Upper lobe of left lung (tissue), 4 donors: ENCODE measurements around the gene NFAT5.

Source experiments
- CTCF ChIP-seq, 6 experiments: fragments of 450-650 bp in 4 of 6; fragments of 200-600 bp in 2 of 6; sonication (generic) in 2 of 6; IDR thresholded peaks; one replicate each; pipeline ENCODE4 v1.5.1; 2016 to 2019; ENCODE audit warnings: antibody characterized with exemption in 6 of 6
- POLR2AphosphoS5 ChIP-seq, 2 donors: sonication (generic); formaldehyde crosslinking; IDR thresholded peaks; one replicate each; pipeline ENCODE4 v1.5.1; 2017; ENCODE audit warnings: antibody characterized with exemption in 2 of 2

GRCh38 chr16:69701866-69702265 lies 136.1 kb downstream of the NFAT5 start:
- TF ChIP-seq POLR2AphosphoS5 (IDR thresholded peaks at IDR 0.05) (no peak), CTCF (IDR thresholded peaks at IDR 0.05) (no peak)
